HEK293 (cell line): ENCODE measurements around the gene RNU1-1.
"Not testable (repeated sequence)": the region's sequence is repeated elsewhere in the genome, so short reads cannot be mapped to it uniquely, and the experiment has no call there.

Source experiments
- CTCF ChIA-PET: fragments of 350-600 bp; formaldehyde crosslinking; extraction: SDS; loops from one replicate; lab custom pipeline; 2021; ENCODE audit warnings: antibody characterized with exemption; lab: Yijun Ruan, JAX
- POLR2A ChIA-PET: fragments of 300-600 bp; formaldehyde crosslinking; extraction: SDS; loops from one replicate; lab custom pipeline; 2020; ENCODE audit warnings: antibody characterized with exemption, inconsistent platforms; lab: Yijun Ruan, JAX
- H3K27ac ChIP-seq: fragments of 200-500 bp; sonication (Bioruptor generic); 2 replicates; pipeline ENCODE4 v1.5.1; 2014; ENCODE audit warnings: low read depth, low read length, control low read depth, inconsistent platforms; ENCODE audit errors: extremely low read depth
- H3K36me3 ChIP-seq, 2 experiments: fragments of 200-500 bp in 1 of 2; sonication (Bioruptor generic) in 1 of 2; 1 replicate in 1 of 2; 2 replicates in 1 of 2; pipeline ENCODE4 v1.5.1; 2014 to 2017; ENCODE audit warnings: inconsistent platforms in 2 of 2, low read length in 2 of 2; ENCODE audit not compliant: control insufficient read depth in 2 of 2, insufficient read depth in 1 of 2
- H3K4me1 ChIP-seq: fragments of 200-500 bp; sonication (Bioruptor generic); 2 replicates; pipeline ENCODE4 v1.5.1; 2014; ENCODE audit warnings: mild to moderate bottlenecking, low read length, inconsistent platforms; ENCODE audit not compliant: control insufficient read depth, insufficient read depth
- H3K4me3 ChIP-seq: 2 replicates; pipeline ENCODE4 v1.5.1; 2011; ENCODE audit warnings: low read depth, mild to moderate bottlenecking, control low read depth, low read length, moderate library complexity
- H3K9me3 ChIP-seq: fragments of 200-500 bp; sonication (Bioruptor generic); 2 replicates; pipeline ENCODE4 v1.5.1; 2014; ENCODE audit warnings: low read depth, low read length, inconsistent platforms; ENCODE audit not compliant: control insufficient read depth, insufficient read depth
- CTCF ChIP-seq: fragments of 450-650 bp; formaldehyde crosslinking; IDR thresholded peaks from 2 replicates; pipeline ENCODE4 v1.5.1; 2016; ENCODE audit warnings: missing biosample characterization, missing genetic modification characterization
- EGR2 ChIP-seq: fragments of 450-650 bp; formaldehyde crosslinking; IDR thresholded peaks from 2 replicates; pipeline ENCODE4 v1.5.1; 2016; ENCODE audit warnings: low read depth, missing biosample characterization, missing genetic modification characterization
- SETDB1 ChIP-seq: IDR thresholded peaks from one replicate; pipeline ENCODE4 v1.6.1; 2017; ENCODE audit warnings: mild to moderate bottlenecking, low read length, moderate library complexity, mixed read lengths; ENCODE audit not compliant: insufficient read length
- TSHZ1 ChIP-seq: fragments of 450-650 bp; formaldehyde crosslinking; IDR thresholded peaks from 2 replicates; pipeline ENCODE4 v1.5.1; 2016; ENCODE audit warnings: missing biosample characterization, missing genetic modification characterization, borderline replicate concordance
- WT1 ChIP-seq: fragments of 450-650 bp; formaldehyde crosslinking; IDR thresholded peaks from 2 replicates; pipeline ENCODE4 v1.5.1; 2016; ENCODE audit warnings: missing biosample characterization, missing genetic modification characterization
- ZBTB20 ChIP-seq: fragments of 450-650 bp; formaldehyde crosslinking; IDR thresholded peaks from 2 replicates; pipeline ENCODE4 v1.5.1; 2016; ENCODE audit warnings: missing biosample characterization, missing genetic modification characterization
- ZFHX2 ChIP-seq: fragments of 450-650 bp; formaldehyde crosslinking; conservative IDR thresholded peaks from 2 replicates; pipeline ENCODE4 v1.5.1; 2016; ENCODE audit warnings: missing biosample characterization, missing genetic modification characterization
- ZNF10 ChIP-seq: fragments of 450-650 bp; formaldehyde crosslinking; IDR thresholded peaks from 2 replicates; pipeline ENCODE4 v1.5.1; 2017; ENCODE audit warnings: missing biosample characterization, missing genetic modification characterization
- ZNF280C ChIP-seq: fragments of 450-650 bp; formaldehyde crosslinking; IDR thresholded peaks from 2 replicates; pipeline ENCODE4 v1.5.1; 2016; ENCODE audit warnings: missing biosample characterization, missing genetic modification characterization
- ZNF530 ChIP-seq: fragments of 450-650 bp; formaldehyde crosslinking; IDR thresholded peaks from 2 replicates; pipeline ENCODE4 v1.5.1; 2016; ENCODE audit warnings: low read depth, missing biosample characterization, missing genetic modification characterization
- ZNF629 ChIP-seq: fragments of 450-650 bp; formaldehyde crosslinking; IDR thresholded peaks from 2 replicates; pipeline ENCODE4 v1.5.1; 2017; ENCODE audit warnings: missing biosample characterization, missing genetic modification characterization
- ZNF654 ChIP-seq: fragments of 450-650 bp; formaldehyde crosslinking; IDR thresholded peaks from 2 replicates; pipeline ENCODE4 v1.5.1; 2016; ENCODE audit warnings: low read depth, missing biosample characterization, missing genetic modification characterization
- ZNF658 ChIP-seq: fragments of 450-650 bp; formaldehyde crosslinking; IDR thresholded peaks from 2 replicates; pipeline ENCODE4; 2016; ENCODE audit warnings: missing biosample characterization, missing genetic modification characterization

RNU1-1 gene

GRCh38 chr1:16475771-16476770 is 38.0 kb downstream of the RNU1-1 start:
- peak; percentile 20; the same call in 1 of the 2 replicates for TF ChIP-seq EGR2 (tag by site-specific recombination)
- TF ChIP-seq, all 188 proteins: peak for 1; not testable (repeated sequence) for 187
- H3K4me3 ChIP-seq, H3K9me3 ChIP-seq, H3K4me1 ChIP-seq, POLR2A ChIA-PET, H3K27ac ChIP-seq: not testable (repeated sequence)
- H3K36me3 ChIP-seq: peaks cover 16 to 84% of the 10 kb centered on the region in 2 experiments; a peak in 2 of 3 replicates
- CTCF ChIA-PET: interaction anchor here (0.6 to 0.7 kb wide), 3 partner anchors 12 to 231 kb away, joined by 3 read pairs; no protein-coding TSS in a partner anchor

- H3K27ac ChIP-seq, H3K9me3 ChIP-seq, H3K4me1 ChIP-seq, POLR2A ChIA-PET, H3K4me3 ChIP-seq: not testable (repeated sequence)
- TF ChIP-seq CTCF (tag by site-specific recombination): 0 out of 2 replicates have a peak, but pooled peaks have one; percentile 20
- CTCF ChIA-PET: interaction anchor here (0.7 to 1.6 kb wide), 2 partner anchors 45 to 148 kb away, joined by 3 read pairs; no protein-coding TSS in a partner anchor
- H3K36me3 ChIP-seq: peaks cover 8 to 72% of the 10 kb centered on the region in 2 experiments; a peak in 2 of 3 replicates
Measured at GRCh38 chr1:16474891-16475290, 39.2 kb downstream of the RNU1-1 start.

GRCh38 chr1:16474166-16474800 is 39.8 kb downstream of the RNU1-1 start:
- no peak for TF ChIP-seq WT1 (tag by site-specific recombination)
- no peak for TF ChIP-seq ZNF654 (tag by site-specific recombination)
- TF ChIP-seq SETDB1: no peak
- no peak for TF ChIP-seq ZNF280C (tag by site-specific recombination)
- no peak for TF ChIP-seq ZNF629
- no peak for TF ChIP-seq ZNF658 (tag by site-specific recombination)
- TF ChIP-seq ZNF530 (tag by site-specific recombination): no peak
- TF ChIP-seq ZFHX2 (tag by site-specific recombination): no peak
- TF ChIP-seq ZNF10: no peak
- TF ChIP-seq ZBTB20 (tag by site-specific recombination): no peak
- TF ChIP-seq TSHZ1 (tag by site-specific recombination): no peak
- Histone ChIP-seq H3K9me3 (no peaks in the 10 kb centered on the region), H3K27ac (no peak overlapping the region), H3K4me1 (no peaks in the 10 kb centered on the region), H3K36me3 (peaks cover 3 to 69% of the 10 kb centered on the region in 2 experiments; a peak in 2 of 3 replicates), H3K4me3 (no peak overlapping the region)
- CTCF ChIA-PET: interaction anchor here (1.6 kb wide), 1 partner anchor 148 kb away, joined by 3 read pairs; no protein-coding TSS in a partner anchor
- POLR2A ChIA-PET: no interaction called here
